Activated B cell treated with CpG ODN at 0.5 μM for 24 hours (primary cell): ENCODE data around the gene COA7. TPM values are rescaled to one million over a fixed set of nuclear protein-coding genes. Genes with fewer than 3 reads are reported as not detected.

Experiments
- ATAC-seq: fragments of 200-7000 bp; cut with Tn5 transposase; one replicate; pipeline ENCODE4 v1.10.0; 2021; ENCODE audit warnings: low read depth, mild to moderate bottlenecking, moderate library complexity
- CTCF ChIA-PET: fragments of 350-600 bp; sonication (Branson Sonifier 250); formaldehyde crosslinking; loops from one replicate; lab custom pipeline; 2021; ENCODE audit warnings: antibody characterized with exemption; lab: Charles Lee
- POLR2A ChIA-PET: fragments of 350-600 bp; sonication (Branson Sonifier 250); formaldehyde crosslinking; loops from one replicate; lab custom pipeline; 2021; ENCODE audit warnings: antibody characterized with exemption; lab: Charles Lee
- DNase-seq: peaks from one replicate; pipeline ENCODE4 v3.0.0; 2022
- H3K27ac Mint-ChIP-seq: one replicate; pipeline ENCODE4 v1.8.0; 2020; ENCODE audit warnings: mixed read lengths
- H3K27me3 Mint-ChIP-seq: one replicate; pipeline ENCODE4 v1.8.0; 2021; ENCODE audit warnings: mixed read lengths
- H3K36me3 Mint-ChIP-seq: one replicate; pipeline ENCODE4 v1.8.0; 2021; ENCODE audit warnings: low read depth, mixed read lengths
- H3K4me1 Mint-ChIP-seq: one replicate; pipeline ENCODE4 v1.8.0; 2021; ENCODE audit warnings: mixed read lengths
- H3K4me3 Mint-ChIP-seq: one replicate; pipeline ENCODE4 v1.8.0; 2020; ENCODE audit warnings: mild to moderate bottlenecking, mixed read lengths
- H3K9me3 Mint-ChIP-seq: one replicate; pipeline ENCODE4 v1.8.0; 2020; ENCODE audit warnings: mixed read lengths
- CTCF ChIP-seq: fragments of 200-600 bp; IDR thresholded peaks from one replicate; pipeline ENCODE4 v1.8.0; 2022; ENCODE audit warnings: antibody characterized with exemption, mild to moderate bottlenecking
- intact Hi-C: fragments of 100-400 bp; cut with micrococcal nuclease; formaldehyde crosslinking; loops from one replicate; pipeline ENCODE4 v1.15.1; 2024
- total RNA-seq: library from RNA; stranded (reverse); gene quantifications from 2 replicates; pipeline ENCODE4 v1.2.3, GENCODE V29; 2022

Gene COA7
- total RNA-seq, 1 donor from 2014 or later = 23.6 TPM

GRCh38 chr1:52658795-52659194 is 39.4 kb downstream of the COA7 start:
- peak; percentile 59 for ATAC-seq

DNA sequence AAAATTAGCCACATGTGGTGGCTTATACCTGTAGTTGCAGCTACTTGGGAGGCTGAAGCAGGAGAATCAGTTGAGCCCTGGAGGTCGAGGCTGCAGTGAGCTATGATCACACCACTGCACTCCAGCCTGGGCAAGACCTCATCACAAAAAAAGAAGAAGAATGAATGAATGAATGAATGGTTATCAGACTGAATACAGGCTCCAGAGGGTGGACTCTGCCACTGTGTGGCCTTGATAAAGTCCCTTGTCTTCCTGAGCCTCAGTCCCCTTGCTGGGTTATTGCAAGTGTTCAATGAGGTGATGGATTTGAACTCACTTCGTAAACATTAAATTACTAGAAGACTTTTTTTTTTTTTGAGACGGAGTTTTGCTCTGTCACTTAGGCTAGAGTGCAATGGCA is 40.4 kb downstream of the COA7 start:
- CTCF ChIA-PET = no interaction called here
- intact Hi-C loops = loop anchor here (2.0 kb wide), 2 partner anchors 29 to 55 kb away; partner anchors contain the start of gene GPX7
- POLR2A ChIA-PET = interaction anchor here (2.6 to 3.7 kb wide), 2 partner anchors 21 to 25 kb away, joined by 33 to 39 read pairs; partner anchors contain the start of gene SHISAL2A
- Mint-ChIP-seq H3K9me3 (no peaks in the 10 kb centered on the region), H3K4me1 (peaks cover 25% of the 10 kb centered on the region), H3K27me3 (no peaks in the 10 kb centered on the region), H3K36me3 (peaks cover 51% of the 10 kb centered on the region), H3K4me3 (no peak overlapping the region), H3K27ac (peak overlapping the region; percentile 85)
- TF ChIP-seq CTCF = no peak
- DNase-seq (no peak), ATAC-seq (no peak)

More at GRCh38 chr1:52658795-52659194, 39.4 kb downstream of the COA7 start:
- H3K4me1 Mint-ChIP-seq = peaks cover 25% of the 10 kb centered on the region
- ChIA-PET CTCF (interaction anchor here (1.3 kb wide), 1 partner anchor 26 kb away, joined by 3 read pairs; the partner anchor contains the start of gene SHISAL2A), POLR2A (interaction anchor here (0.5 to 3.7 kb wide), 11 partner anchors 10 to 179 kb away, joined by 3 to 39 read pairs (median 7); partner anchors contain the start of genes SHISAL2A and TUT4)
- no peak for TF ChIP-seq CTCF
- H3K4me3 Mint-ChIP-seq = no peak overlapping the region
- H3K27me3 Mint-ChIP-seq = no peaks in the 10 kb centered on the region
- H3K9me3 Mint-ChIP-seq = no peaks in the 10 kb centered on the region
- intact Hi-C loops = loop anchor here (1.0 to 2.0 kb wide), 3 partner anchors 21 to 56 kb away; partner anchors contain the start of gene GPX7
- H3K36me3 Mint-ChIP-seq = peaks cover 49% of the 10 kb centered on the region
- no peak for DNase-seq
- H3K27ac Mint-ChIP-seq = peak overlapping the region; percentile 85

DNA sequence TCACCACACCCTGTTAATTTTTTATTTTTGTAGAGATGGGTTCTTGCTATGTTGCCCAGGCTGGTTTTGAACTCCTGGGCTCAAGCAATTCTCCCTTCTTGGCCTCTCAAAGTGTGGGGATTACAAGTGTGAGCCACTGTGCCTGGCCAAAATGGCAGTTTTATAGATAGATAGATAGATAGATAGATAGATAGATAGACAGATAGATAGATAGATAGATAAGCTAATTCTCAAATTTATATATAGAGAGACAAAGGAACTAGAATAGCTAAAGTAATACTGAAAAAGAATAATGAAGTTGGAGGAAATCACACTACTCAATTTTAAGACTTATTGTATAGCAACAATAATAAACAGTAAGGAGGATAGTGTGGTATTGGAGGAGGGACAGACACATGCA is 44.1 kb downstream of the COA7 start:
- POLR2A ChIA-PET = no interaction called here

GRCh38 chr1:52653207-52653849 is 44.8 kb downstream of the COA7 start:
- no peaks in the 10 kb centered on the region for H3K27me3 Mint-ChIP-seq
- ChIA-PET POLR2A (interaction anchor here (0.6 kb wide), 1 partner anchor 55 kb away, joined by 3 read pairs; no protein-coding TSS in a partner anchor), CTCF (interaction anchor here (1.2 to 1.4 kb wide), 2 partner anchors 13 to 33 kb away, joined by 3 read pairs; no protein-coding TSS in a partner anchor)
- peaks cover 21% of the 10 kb centered on the region for H3K4me1 Mint-ChIP-seq
- intact Hi-C loops = no loop called here
- peaks cover 63% of the 10 kb centered on the region for H3K36me3 Mint-ChIP-seq
- H3K9me3 Mint-ChIP-seq = no peaks in the 10 kb centered on the region
- no peak overlapping the region for H3K4me3 Mint-ChIP-seq
- peak overlapping the region; percentile 75 for H3K27ac Mint-ChIP-seq
- ATAC-seq = no peak
- no peak for DNase-seq
- no peak for TF ChIP-seq CTCF

More for the DNA sequence above, 44.1 kb downstream of the COA7 start:
- Mint-ChIP-seq H3K27ac (peak overlapping the region; percentile 75), H3K4me1 (peaks cover 24% of the 10 kb centered on the region), H3K4me3 (no peak overlapping the region), H3K9me3 (no peaks in the 10 kb centered on the region), H3K27me3 (no peaks in the 10 kb centered on the region), H3K36me3 (peaks cover 59% of the 10 kb centered on the region)
- no peak for TF ChIP-seq CTCF
- CTCF ChIA-PET = interaction anchor here (1.2 to 1.4 kb wide), 2 partner anchors 14 to 34 kb away, joined by 3 read pairs; no protein-coding TSS in a partner anchor
- intact Hi-C loops = no loop called here
- ATAC-seq (no peak), DNase-seq (no peak)

GRCh38 chr1:52651904-52652303 is 46.2 kb downstream of the COA7 start:
- H3K36me3 Mint-ChIP-seq = peaks cover 63% of the 10 kb centered on the region
- ATAC-seq = no peak
- POLR2A ChIA-PET = interaction anchor here (1.0 to 2.4 kb wide), 2 partner anchors 11 to 107 kb away, joined by 4 to 13 read pairs; no protein-coding TSS in a partner anchor

More at GRCh38 chr1:52651904-52652303, 46.2 kb downstream of the COA7 start:
- peak overlapping the region; percentile 71 for H3K27ac Mint-ChIP-seq
- peaks cover 25% of the 10 kb centered on the region for H3K4me1 Mint-ChIP-seq
- H3K27me3 Mint-ChIP-seq = no peaks in the 10 kb centered on the region
- no peak for TF ChIP-seq CTCF
- intact Hi-C loops = no loop called here
- DNase-seq = no peak
- H3K9me3 Mint-ChIP-seq = no peaks in the 10 kb centered on the region
- CTCF ChIA-PET = no interaction called here
- H3K4me3 Mint-ChIP-seq = no peak overlapping the region
